Measurements from ENCODE around the gene CDCA5.

GRCh38 chr11:65078786-65079342 is 5.0 kb downstream of the CDCA5 start:
- TF ChIP-seq CTCF (IDR thresholded peaks at IDR 0.05; ENCODE audit: low read depth, low read length) (no peak), EZH2phosphoT487 (IDR thresholded peaks at IDR 0.05; ENCODE audit: low read depth) (no peak)

Measured in OCI-LY3 (cell line).